GM12891 (cell line): Measurements from ENCODE around the gene EML6.

Experiments
- PAX5 ChIP-seq: IDR thresholded peaks from 2 replicates; pipeline ENCODE4 v1.6.1; 2011; ENCODE audit warnings: low read length, moderate library complexity, mild to moderate bottlenecking; ENCODE audit not compliant: insufficient read depth, severe bottlenecking
- POLR2A ChIP-seq: IDR thresholded peaks from 2 replicates; pipeline ENCODE4 v1.6.1; 2011; ENCODE audit warnings: low read depth, low read length, control low read depth
- POLR2AphosphoS5 ChIP-seq: IDR thresholded peaks from 2 replicates; pipeline ENCODE4 v1.6.1; 2011; ENCODE audit warnings: low read depth, low read length, control low read depth
- POU2F2 ChIP-seq: IDR thresholded peaks from 2 replicates; pipeline ENCODE4 v1.6.1; 2011; ENCODE audit warnings: low read depth, mild to moderate bottlenecking, control low read depth, low read length, moderate library complexity
- SPI1 ChIP-seq: IDR thresholded peaks from 2 replicates; pipeline ENCODE4 v1.6.1; 2011; ENCODE audit warnings: low read depth, low read length, control low read depth
- TAF1 ChIP-seq: IDR thresholded peaks from 2 replicates; pipeline ENCODE4 v1.6.1; 2011; ENCODE audit warnings: low read depth, low read length, control low read depth

DNA sequence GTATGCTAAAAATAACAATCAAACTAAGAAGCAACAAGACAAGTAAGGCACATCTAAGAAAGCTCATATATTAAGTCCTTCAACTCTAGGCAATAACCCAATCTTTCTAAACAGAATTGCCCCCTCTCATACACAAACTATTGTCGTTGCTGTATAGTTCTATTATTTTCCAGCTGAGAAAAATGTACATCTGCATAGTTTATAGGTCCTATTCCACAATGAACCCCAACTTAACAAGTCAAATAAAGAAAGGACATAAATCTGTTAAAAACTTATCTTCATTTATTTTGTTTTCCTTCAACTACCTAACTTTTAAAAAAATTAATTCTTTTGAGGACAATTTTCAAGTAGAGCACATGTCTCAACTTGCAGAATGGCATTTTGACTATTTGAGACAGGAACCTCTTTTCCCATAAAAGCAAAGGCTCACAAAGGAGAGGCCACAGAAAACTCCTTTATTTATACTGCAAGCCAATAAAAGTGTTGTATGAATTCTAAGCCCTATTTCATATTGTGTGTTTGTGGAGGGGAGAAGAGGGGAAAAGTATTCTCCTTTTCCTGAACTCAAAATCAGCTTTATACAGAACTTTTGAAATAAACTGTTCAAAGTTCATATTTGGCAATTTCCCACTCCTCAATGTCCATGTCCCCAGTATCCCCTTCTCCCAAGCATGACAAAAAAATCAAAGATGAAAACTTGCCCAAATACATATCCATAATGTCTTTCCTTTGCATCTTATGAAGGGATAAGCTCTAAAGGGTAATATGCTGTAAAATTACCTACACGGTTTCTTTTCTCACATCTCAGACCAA is 289.4 kb downstream of the EML6 start:
- no peak for TF ChIP-seq TAF1
- TF ChIP-seq POLR2AphosphoS5 = no peak
- no peak for TF ChIP-seq POLR2A
- no peak for TF ChIP-seq SPI1
- no peak for TF ChIP-seq POU2F2
- TF ChIP-seq PAX5 = no peak
